Neuronal stem cell (in vitro differentiated cells): ENCODE measurements around the gene KIF6.
"Not testable (repeated sequence)": the region's sequence is repeated elsewhere in the genome, so short reads cannot be mapped to it uniquely, and the experiment has no call there.

Experiments
- DNase-seq: peaks from one replicate; pipeline ENCODE4 v3.0.0-alpha.2; 2013; ENCODE audit warnings: low spot score
- H2AFZ ChIP-seq: one replicate; pipeline ENCODE4 v1.6.1; 2013; ENCODE audit warnings: mild to moderate bottlenecking, low read length, inconsistent platforms
- H2AK5ac ChIP-seq: 2 replicates; pipeline ENCODE4 v1.6.1; 2013; ENCODE audit warnings: low read depth, mild to moderate bottlenecking, inconsistent platforms, low read length, moderate library complexity, mixed read lengths
- H2BK120ac ChIP-seq: 2 replicates; pipeline ENCODE4 v1.6.1; 2013; ENCODE audit warnings: low read depth, mild to moderate bottlenecking, inconsistent platforms, low read length, moderate library complexity, mixed read lengths
- H2BK12ac ChIP-seq: one replicate; pipeline ENCODE4 v1.6.1; 2013; ENCODE audit warnings: low read length, inconsistent platforms
- H2BK15ac ChIP-seq: 2 replicates; pipeline ENCODE4 v1.6.1; 2013; ENCODE audit warnings: mild to moderate bottlenecking, low read length, inconsistent platforms, mixed read lengths
- H2BK5ac ChIP-seq: one replicate; pipeline ENCODE4 v1.6.1; 2013; ENCODE audit warnings: inconsistent platforms, mild to moderate bottlenecking, low read length, moderate library complexity
- H3K14ac ChIP-seq: one replicate; pipeline ENCODE4 v1.6.1; 2013; ENCODE audit warnings: low read length, inconsistent platforms
- H3K18ac ChIP-seq: 2 replicates; pipeline ENCODE4 v1.6.1; 2013; ENCODE audit warnings: low read length, inconsistent platforms
- H3K23ac ChIP-seq: 2 replicates; pipeline ENCODE4 v1.6.1; 2013; ENCODE audit warnings: low read depth, mild to moderate bottlenecking, mixed read lengths, low read length, inconsistent platforms; ENCODE audit not compliant: poor library complexity
- H3K27ac ChIP-seq: replicated peaks from 3 replicates; pipeline ENCODE4 v1.5.1; 2013; ENCODE audit warnings: low read length, inconsistent platforms
- H3K27me3 ChIP-seq, 3 experiments: 2 replicates each; pipeline ENCODE4 v1.6.1; 2013; ENCODE audit warnings: low read length in 3 of 3, mild to moderate bottlenecking in 2 of 3, inconsistent platforms in 1 of 3, low read depth in 1 of 3, mixed read lengths in 1 of 3, moderate library complexity in 1 of 3; ENCODE audit not compliant: control insufficient read depth in 3 of 3, insufficient read depth in 3 of 3
- H3K36me3 ChIP-seq, 2 donors: replicated peaks in 1 of 2; 2 replicates each; pipeline ENCODE4 v1.6.1; 2013; ENCODE audit warnings: low read length in 2 of 2; ENCODE audit not compliant: control insufficient read depth in 2 of 2, insufficient read depth in 2 of 2
- H3K4ac ChIP-seq: 2 replicates; pipeline ENCODE4 v1.6.1; 2013; ENCODE audit warnings: inconsistent platforms, mild to moderate bottlenecking, low read length, moderate library complexity
- H3K4me1 ChIP-seq, 2 donors: 1 replicate in 1 of 2; 2 replicates in 1 of 2; pipeline ENCODE4 v1.6.1; 2013; ENCODE audit warnings: low read length in 2 of 2, low read depth in 1 of 2; ENCODE audit not compliant: control insufficient read depth in 2 of 2, insufficient read depth in 1 of 2
- H3K4me2 ChIP-seq: one replicate; pipeline ENCODE4 v1.6.1; 2013; ENCODE audit warnings: mild to moderate bottlenecking, low read length, inconsistent platforms; ENCODE audit not compliant: insufficient read depth, poor library complexity, severe bottlenecking
- H3K4me3 ChIP-seq, 2 donors: 2 replicates each; pipeline ENCODE4 v1.5.1; 2013; ENCODE audit warnings: low read length in 2 of 2, mild to moderate bottlenecking in 2 of 2, inconsistent platforms in 1 of 2, moderate library complexity in 1 of 2
- H3K79me1 ChIP-seq: one replicate; pipeline ENCODE4 v1.6.1; 2013; ENCODE audit warnings: low read depth, mild to moderate bottlenecking, inconsistent platforms, low read length, moderate library complexity
- H3K9ac ChIP-seq: one replicate; pipeline ENCODE4 v1.6.1; 2013; ENCODE audit warnings: mild to moderate bottlenecking, low read depth, low read length, inconsistent platforms; ENCODE audit not compliant: poor library complexity
- H3K9me3 ChIP-seq, 2 donors: replicated peaks in 1 of 2; 2 replicates each; pipeline versions ENCODE3 to v1.6.1; 2013; ENCODE audit warnings: low read length in 2 of 2, mild to moderate bottlenecking in 2 of 2, inconsistent platforms in 1 of 2, low read depth in 1 of 2, mixed read lengths in 1 of 2, moderate library complexity in 1 of 2; ENCODE audit not compliant: control insufficient read depth in 2 of 2, insufficient read depth in 1 of 2
- H4K8ac ChIP-seq: one replicate; pipeline ENCODE4 v1.6.1; 2013; ENCODE audit warnings: low read depth, mild to moderate bottlenecking, inconsistent platforms, low read length, moderate library complexity
- H4K91ac ChIP-seq: one replicate; pipeline ENCODE4 v1.6.1; 2013; ENCODE audit warnings: low read length, low read depth, mild to moderate bottlenecking, inconsistent platforms; ENCODE audit not compliant: poor library complexity
- WGBS, 2 donors: extraction: QIAGEN DNeasy Blood & Tissue Kit; methylation state at CpG; one replicate each; pipeline ENCODE4 v1.1.7; 2013; ENCODE audit warnings: missing lambda C conversion rate in 2 of 2, mixed read lengths in 1 of 2; ENCODE audit not compliant: insufficient read length in 2 of 2, insufficient replicate concordance in 1 of 2; ENCODE audit errors: extremely low coverage in 2 of 2; 5-methylcytosine and 5-hydroxymethylcytosine counted together

The KIF6 gene

GRCh38 chr6:39516471-39516870, 208.7 kb downstream of the KIF6 start:
- no peak overlapping the region for H2BK12ac ChIP-seq
- no peaks in the 10 kb centered on the region for H3K9me3 ChIP-seq
- no peak for DNase-seq
- no peaks in the 10 kb centered on the region for H3K36me3 ChIP-seq
- no peak overlapping the region for H4K8ac ChIP-seq
- no peak overlapping the region for H3K4ac ChIP-seq
- H3K4me1 ChIP-seq, result no peaks in the 10 kb centered on the region
- no peak overlapping the region for H2BK5ac ChIP-seq
- no peak overlapping the region for H3K27ac ChIP-seq
- H2BK120ac ChIP-seq, result no peak overlapping the region
- no peak overlapping the region for H2AFZ ChIP-seq
- H3K14ac ChIP-seq, result no peak overlapping the region
- no peak overlapping the region for H3K4me2 ChIP-seq
- H3K9ac ChIP-seq, result no peak overlapping the region
- H3K18ac ChIP-seq, result no peak overlapping the region
- H3K4me3 ChIP-seq, result no peak overlapping the region
- no peaks in the 10 kb centered on the region for H3K27me3 ChIP-seq
- H3K23ac ChIP-seq, result no peak overlapping the region
- H2AK5ac ChIP-seq, result no peak overlapping the region
- H4K91ac ChIP-seq, result no peak overlapping the region
- no peaks in the 10 kb centered on the region for H3K79me1 ChIP-seq
- no peak overlapping the region for H2BK15ac ChIP-seq

GRCh38 chr6:39515471-39515870, 209.7 kb downstream of the KIF6 start:
- no peak overlapping the region for H2BK15ac ChIP-seq
- no peak overlapping the region for H2BK120ac ChIP-seq
- no peak overlapping the region for H3K23ac ChIP-seq
- H2AFZ ChIP-seq, result no peak overlapping the region
- DNase-seq, result no peak
- H3K27me3 ChIP-seq, result no peaks in the 10 kb centered on the region
- no peak overlapping the region for H4K8ac ChIP-seq
- no peak overlapping the region for H4K91ac ChIP-seq
- H3K9ac ChIP-seq, result no peak overlapping the region
- peak overlapping the region; percentile 11 for H3K18ac ChIP-seq
- H3K4me3 ChIP-seq, result no peak overlapping the region
- no peak overlapping the region for H3K4me2 ChIP-seq
- no peak overlapping the region for H3K27ac ChIP-seq
- no peak overlapping the region for H2BK12ac ChIP-seq
- no peaks in the 10 kb centered on the region for H3K36me3 ChIP-seq
- H3K9me3 ChIP-seq, result no peaks in the 10 kb centered on the region
- H3K4me1 ChIP-seq, result no peaks in the 10 kb centered on the region
- no peaks in the 10 kb centered on the region for H3K79me1 ChIP-seq
- H3K4ac ChIP-seq, result no peak overlapping the region
- no CpG with 5 or more reads among the region's 4 CpGs for WGBS, 2 donors
- H3K14ac ChIP-seq, result no peak overlapping the region
- H2BK5ac ChIP-seq, result no peak overlapping the region
- H2AK5ac ChIP-seq, result no peak overlapping the region

DNA sequence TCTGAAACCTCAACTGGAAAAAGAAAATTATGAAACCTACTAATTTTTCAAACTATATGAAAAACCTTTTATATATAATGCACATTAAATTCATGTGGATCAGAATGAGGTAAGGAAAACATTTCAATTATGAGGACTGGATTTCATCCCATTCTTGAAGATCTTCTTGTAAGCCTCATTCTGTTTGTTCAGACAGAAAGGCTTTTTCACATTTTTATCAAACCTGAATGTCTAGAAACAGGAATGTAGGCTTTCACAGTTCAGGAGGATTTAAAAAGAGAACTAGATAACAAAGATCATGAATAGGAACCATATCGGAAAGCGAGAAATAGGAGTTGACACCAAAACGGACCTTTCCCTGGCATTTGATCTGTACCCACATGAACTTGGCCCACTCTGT, 210.2 kb downstream of the KIF6 start:
- Histone ChIP-seq H3K4me1 (no peaks in the 10 kb centered on the region), H3K23ac (no peak overlapping the region), H2AFZ (no peak overlapping the region), H3K27ac (no peak overlapping the region), H2BK5ac (no peak overlapping the region), H3K36me3 (no peaks in the 10 kb centered on the region), H3K4ac (no peak overlapping the region), H4K91ac (no peak overlapping the region), H3K18ac (peak overlapping the region; percentile 11), H3K79me1 (no peaks in the 10 kb centered on the region), H3K9me3 (no peaks in the 10 kb centered on the region), H4K8ac (no peak overlapping the region), H3K9ac (no peak overlapping the region), H3K27me3 (no peaks in the 10 kb centered on the region), H2BK15ac (no peak overlapping the region), H2BK12ac (no peak overlapping the region), H2AK5ac (no peak overlapping the region), H3K14ac (no peak overlapping the region), H3K4me2 (no peak overlapping the region), H2BK120ac (no peak overlapping the region), H3K4me3 (no peak overlapping the region)
- DNase-seq, result no peak
- WGBS, 2 donors, result no CpG with 5 or more reads among the region's 3 CpGs

GRCh38 chr6:39509831-39510230, 215.4 kb downstream of the KIF6 start:
- H3K36me3 ChIP-seq, H3K79me1 ChIP-seq, H3K4me3 ChIP-seq, H2BK5ac ChIP-seq, H2BK120ac ChIP-seq, H3K9ac ChIP-seq, H3K27me3 ChIP-seq, H3K4ac ChIP-seq, H2AK5ac ChIP-seq, H3K14ac ChIP-seq, DNase-seq, H3K9me3 ChIP-seq, H4K91ac ChIP-seq, H3K4me2 ChIP-seq, H3K27ac ChIP-seq, H2BK15ac ChIP-seq, H2BK12ac ChIP-seq, H4K8ac ChIP-seq, H3K18ac ChIP-seq, H2AFZ ChIP-seq, H3K4me1 ChIP-seq, H3K23ac ChIP-seq: not testable (repeated sequence)
- no CpG with 5 or more reads among the region's 5 CpGs for WGBS, 2 donors
